Adrenal gland (tissue), 5 donors: ENCODE data around the gene VARS2.
"Not testable (repeated sequence)": the region's sequence is repeated elsewhere in the genome, so short reads cannot be mapped to it uniquely, and the experiment has no call there.

Source experiments
- POLR2A ChIP-seq, 2 donors: fragments of 450-650 bp; IDR thresholded peaks; one replicate each; pipeline ENCODE4 v1.6.1; 2017; ENCODE audit warnings: antibody characterized with exemption in 2 of 2, mild to moderate bottlenecking in 2 of 2, moderate library complexity in 1 of 2
- TF ChIP-seq, protein P1 (sequence below), 6 experiments: fragments of 450-650 bp in 4 of 6; fragments of 200-600 bp in 2 of 6; sonication (generic) in 1 of 6; IDR thresholded peaks; 1 replicate in 5 of 6; 2 replicates in 1 of 6; pipeline versions ENCODE4 v1.5.1 to v1.8.0; 2016 to 2021; ENCODE audit warnings: antibody characterized with exemption in 6 of 6, mild to moderate bottlenecking in 2 of 6, moderate library complexity in 1 of 6
- donor health status: DM: no; HTN: no; CAD: no.

DNA sequence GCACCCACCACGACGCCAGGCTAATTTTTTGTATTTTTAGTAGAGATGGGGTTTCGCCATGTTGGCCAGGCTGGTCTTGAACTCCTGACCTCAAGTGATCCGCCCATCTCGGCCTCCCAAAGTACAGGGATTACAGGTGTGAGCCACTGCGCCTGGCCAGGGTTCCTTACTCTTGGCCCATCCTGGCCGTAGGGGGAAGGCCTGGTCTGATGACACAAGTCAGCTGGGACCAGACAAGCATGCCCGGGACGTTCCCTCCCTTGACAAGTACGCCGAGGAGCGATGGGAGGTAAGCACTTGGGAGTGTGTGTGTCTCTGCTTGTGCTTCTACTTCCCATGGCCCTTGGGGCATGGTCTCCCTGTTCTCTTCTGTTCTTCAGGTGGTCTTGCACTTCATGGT is 3.6 kb upstream of the VARS2 start:
- TF ChIP-seq, protein P1, sequence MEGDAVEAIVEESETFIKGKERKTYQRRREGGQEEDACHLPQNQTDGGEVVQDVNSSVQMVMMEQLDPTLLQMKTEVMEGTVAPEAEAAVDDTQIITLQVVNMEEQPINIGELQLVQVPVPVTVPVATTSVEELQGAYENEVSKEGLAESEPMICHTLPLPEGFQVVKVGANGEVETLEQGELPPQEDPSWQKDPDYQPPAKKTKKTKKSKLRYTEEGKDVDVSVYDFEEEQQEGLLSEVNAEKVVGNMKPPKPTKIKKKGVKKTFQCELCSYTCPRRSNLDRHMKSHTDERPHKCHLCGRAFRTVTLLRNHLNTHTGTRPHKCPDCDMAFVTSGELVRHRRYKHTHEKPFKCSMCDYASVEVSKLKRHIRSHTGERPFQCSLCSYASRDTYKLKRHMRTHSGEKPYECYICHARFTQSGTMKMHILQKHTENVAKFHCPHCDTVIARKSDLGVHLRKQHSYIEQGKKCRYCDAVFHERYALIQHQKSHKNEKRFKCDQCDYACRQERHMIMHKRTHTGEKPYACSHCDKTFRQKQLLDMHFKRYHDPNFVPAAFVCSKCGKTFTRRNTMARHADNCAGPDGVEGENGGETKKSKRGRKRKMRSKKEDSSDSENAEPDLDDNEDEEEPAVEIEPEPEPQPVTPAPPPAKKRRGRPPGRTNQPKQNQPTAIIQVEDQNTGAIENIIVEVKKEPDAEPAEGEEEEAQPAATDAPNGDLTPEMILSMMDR (IDR thresholded peaks at IDR 0.05) = not testable (repeated sequence)
- not testable (repeated sequence) for TF ChIP-seq POLR2A (IDR thresholded peaks at IDR 0.05)
